Hematopoietic multipotent progenitor cell treated with erythropoietin and hydrocortisone succinate and interleukin-3 and kit ligand, for 15 days (in vitro differentiated cells): ENCODE results near the gene LINC01488.

Source experiments
- DNase-seq: peaks from one replicate; pipeline ENCODE4 v3.0.0-alpha.2; 2015; ENCODE audit warnings: low spot score

Gene LINC01488

DNA sequence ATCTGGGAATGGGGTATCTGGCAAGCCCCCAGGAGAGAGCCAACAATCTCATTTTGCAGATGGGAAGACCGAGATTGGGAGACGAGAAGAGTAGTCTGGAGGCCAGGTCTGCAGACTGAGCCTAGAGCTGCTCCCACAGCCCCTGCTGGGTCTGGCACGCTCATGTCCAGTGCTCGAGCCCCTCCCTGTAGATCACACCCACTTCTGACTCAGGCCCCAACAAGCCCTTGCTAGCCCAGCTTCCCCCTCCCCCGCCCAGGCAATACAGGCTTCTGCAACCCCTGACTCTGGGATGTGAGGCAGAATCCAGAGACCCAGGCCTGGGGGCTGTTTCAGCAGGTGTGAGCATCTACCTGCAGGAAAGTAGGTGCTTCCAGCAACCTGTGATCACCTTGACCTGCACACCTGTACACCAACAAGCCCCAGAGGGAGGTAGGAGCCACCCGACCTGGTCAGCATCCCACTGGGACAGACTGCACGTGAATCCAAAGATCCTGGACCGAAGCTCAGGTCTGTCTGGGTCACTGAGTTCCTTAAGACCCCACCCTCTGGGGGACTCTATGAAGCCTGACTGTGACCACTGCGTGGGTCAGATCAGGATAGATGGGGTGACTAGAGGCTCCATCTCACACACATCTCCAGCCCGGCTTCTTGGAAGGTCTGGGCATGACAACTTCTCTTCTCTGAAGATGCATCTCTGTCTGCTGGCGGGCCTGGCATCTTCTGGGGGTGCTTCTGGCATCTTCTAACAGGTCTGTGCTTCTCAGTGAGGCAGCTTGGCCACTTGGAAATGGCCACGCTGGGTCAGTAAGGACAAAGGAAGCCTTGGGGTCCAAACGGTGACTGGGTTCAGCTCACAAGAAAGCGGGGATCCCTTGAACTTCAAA lies 29.3 kb downstream of the LINC01488 start:
- no peak for DNase-seq

DNA sequence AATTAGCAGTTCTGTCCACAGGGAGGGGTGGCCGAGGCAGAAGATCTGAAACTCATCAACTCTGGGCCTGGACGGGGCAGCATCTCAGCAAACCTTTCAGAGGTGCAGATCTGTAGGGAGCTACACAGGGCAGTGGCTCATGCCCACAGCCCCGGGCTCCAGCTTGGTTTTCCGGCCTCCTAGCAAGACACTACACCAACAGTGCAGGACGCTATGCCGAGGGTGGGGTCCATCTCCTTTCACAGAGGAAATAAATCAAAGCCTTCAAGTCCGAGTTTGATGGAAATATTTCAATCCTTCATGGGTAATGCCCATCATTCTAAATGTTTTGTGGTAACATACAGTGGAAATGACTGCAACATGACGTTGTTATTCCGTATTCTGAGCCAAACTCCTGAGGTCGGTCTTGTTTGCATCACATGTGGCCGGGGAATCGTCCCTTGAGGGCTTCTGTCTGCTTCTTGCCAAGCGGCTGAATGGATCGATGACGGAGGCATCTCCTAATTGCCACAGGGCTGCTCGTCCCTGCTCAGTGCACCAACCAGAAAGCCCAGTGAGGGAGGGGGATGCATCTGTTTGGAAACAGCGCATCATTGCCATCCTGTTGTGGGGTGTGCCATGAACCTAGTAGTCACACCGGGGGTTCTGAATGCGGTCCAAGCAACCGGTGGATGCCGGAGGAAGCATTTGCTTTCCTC lies 30.0 kb downstream of the LINC01488 start:
- DNase-seq = no peak

DNA sequence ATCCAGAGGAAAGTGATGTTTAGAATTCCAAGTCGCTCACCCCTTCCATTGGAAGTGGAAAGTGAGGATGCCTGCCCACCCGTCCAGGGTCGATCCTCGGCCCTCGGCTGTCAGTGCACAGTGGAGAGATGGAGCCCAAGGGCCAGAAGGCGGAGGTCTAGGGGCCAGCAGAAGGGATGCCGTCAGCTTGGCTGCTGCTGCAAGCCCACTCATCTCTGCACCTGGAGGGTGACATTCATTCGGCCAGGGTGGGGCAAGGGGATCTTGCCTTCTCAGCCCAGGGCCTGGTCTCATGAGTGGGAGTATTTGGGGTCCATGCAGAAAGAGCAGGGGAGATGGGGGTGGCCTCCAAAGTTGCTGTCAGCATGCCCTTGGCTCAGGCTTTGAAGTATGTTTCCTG lies 30.7 kb downstream of the LINC01488 start:
- DNase-seq = no peak

DNA sequence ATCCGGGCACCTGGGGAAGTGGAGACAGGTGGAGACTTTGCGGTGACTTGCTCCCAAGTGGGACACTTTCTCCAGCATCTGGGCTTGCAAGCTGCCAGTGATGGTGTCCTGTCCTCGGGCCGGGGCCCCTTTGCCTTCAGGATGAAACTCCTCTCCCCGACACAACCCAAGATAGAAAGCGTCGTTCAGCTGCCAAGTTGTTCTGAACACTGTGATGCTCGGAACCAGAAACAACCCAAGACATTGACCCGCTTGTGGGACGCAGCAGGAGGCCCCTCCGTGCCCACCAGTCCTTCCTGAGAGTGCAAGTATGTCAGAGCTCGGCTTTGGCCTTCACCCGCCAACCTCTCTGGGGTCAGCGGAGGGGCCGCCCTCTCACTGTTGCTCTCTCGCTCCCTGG lies 31.3 kb downstream of the LINC01488 start:
- no peak for DNase-seq

DNA sequence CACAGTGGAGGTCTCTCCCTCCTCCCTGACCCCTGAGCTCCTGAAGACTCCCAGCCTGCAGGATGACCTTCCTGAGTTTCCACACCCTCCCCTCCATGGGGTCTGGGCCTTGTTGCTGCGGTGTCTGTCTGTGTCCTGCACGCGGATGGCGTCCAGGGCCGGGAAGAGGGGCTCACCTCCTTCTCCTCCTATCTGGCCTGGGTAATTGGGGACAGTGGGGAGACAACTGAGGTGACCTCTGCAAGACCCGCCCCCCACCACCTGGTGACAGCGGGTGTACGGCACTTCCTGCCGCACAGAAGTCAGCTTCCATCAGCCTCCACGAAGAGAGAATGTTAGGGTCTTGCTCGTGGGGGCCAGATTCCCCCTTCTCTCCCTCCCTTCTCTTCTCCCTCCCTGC lies 31.7 kb downstream of the LINC01488 start:
- no peak for DNase-seq

DNA sequence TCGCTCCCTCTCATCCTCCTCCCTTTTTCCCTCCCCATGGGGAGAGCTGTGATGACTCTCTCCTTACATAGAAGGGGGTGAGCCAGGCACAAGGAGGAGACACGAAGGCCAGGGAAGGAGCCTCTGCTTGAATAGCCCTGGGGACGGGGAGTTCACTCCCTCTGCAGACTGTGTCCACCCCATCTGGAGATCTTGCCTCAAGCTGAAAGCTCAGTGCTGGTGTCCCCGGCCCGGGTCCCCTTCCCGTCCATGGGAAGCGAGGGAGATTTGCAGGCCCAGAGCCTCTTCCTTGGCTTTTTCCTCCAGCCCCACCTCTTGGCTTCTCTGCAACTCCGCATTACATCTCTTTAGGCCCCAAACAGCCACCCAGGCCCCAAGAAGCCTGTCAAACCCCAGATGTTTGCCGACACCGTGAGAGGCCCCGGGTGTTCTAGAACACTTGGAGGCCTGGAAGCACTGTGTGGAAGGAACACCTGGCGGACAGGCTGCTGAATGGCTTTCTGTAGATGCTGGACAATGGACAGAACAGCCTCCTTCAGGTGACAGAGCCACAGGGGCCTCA lies 32.3 kb downstream of the LINC01488 start:
- no peak for DNase-seq

DNA sequence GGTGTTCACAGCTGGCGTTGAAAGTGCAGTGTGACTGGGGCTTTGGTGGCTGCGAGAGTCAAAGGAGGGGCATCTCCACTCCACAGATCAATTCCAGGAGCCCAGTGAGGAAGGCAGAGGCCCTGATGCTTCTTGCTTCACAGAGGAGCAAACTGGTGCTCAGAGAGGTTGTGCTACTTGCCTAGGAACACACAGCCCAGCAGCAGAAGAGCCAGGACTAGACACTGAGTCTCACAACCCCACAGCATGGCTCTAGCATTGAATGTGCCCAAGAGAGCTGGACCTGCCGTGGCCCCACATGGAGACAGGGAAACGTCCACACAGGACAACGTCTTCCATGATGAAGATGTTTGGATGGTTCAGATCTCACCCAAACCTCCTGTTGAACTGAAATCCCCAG lies 33.3 kb downstream of the LINC01488 start:
- DNase-seq = no peak

DNA sequence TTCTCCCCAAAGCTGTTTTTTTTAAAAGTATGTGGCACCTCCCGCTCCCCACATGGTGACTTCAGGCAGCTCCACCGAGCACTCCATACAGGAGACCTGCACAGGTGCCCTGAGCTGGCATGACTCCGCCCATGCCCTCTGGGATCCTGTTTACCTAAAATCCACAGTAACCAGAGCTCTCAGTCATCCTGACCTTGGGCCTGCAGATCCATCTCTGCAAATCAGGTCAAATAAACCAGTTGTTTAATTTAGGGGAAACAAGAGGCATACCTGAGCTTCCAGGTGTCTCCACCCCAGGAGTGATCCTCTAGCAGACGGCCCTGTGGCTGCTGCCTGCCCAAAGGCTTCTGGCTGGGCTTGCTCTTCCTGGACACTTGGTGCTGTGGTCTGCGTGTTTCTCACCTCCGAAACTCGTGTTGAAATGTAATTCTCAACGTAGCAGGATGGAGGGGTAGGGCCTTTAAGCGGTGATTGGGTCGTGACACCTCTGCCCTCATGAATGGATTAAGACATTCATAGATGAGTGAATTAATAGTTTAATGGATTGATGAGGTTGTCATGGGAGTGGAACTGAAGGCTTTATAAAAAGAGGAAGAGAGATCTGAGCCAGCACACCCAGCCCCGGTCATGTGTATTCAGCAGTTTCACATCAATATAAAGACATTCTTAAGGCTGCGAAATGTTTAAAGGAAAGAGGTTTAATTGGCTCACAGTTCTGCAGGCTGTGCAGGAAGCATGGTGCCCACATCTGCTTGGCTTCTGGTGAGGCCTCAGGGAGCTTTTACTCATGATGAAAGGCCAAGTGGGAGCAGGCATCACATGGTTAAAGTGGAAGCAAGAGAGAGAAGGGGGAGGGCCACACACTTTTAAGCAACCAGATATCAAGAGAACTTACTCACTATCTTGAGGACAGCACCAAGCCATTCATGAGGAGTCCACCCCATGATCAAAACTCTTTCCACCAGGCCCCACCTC lies 34.1 kb downstream of the LINC01488 start:
- no peak for DNase-seq

DNA sequence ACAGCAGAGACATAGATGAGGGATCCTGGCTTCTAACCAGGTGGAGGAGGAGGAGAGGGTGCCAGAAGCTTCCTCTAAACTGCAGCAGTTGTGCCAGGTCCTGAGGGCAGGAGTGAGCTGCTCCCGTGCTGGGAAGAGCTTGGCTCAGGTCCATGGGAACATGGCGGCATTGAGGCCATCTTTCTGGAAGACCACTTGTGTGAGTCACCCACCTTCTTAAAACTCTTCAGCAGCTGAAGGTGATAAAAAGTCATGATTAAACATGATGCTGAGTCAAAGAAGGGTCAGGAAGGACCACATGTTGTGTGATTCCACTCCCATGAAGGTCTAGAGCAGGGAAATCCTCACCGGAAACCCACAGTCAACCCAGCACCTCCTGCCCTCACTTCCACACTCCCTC lies 35.1 kb downstream of the LINC01488 start:
- DNase-seq = no peak

DNA sequence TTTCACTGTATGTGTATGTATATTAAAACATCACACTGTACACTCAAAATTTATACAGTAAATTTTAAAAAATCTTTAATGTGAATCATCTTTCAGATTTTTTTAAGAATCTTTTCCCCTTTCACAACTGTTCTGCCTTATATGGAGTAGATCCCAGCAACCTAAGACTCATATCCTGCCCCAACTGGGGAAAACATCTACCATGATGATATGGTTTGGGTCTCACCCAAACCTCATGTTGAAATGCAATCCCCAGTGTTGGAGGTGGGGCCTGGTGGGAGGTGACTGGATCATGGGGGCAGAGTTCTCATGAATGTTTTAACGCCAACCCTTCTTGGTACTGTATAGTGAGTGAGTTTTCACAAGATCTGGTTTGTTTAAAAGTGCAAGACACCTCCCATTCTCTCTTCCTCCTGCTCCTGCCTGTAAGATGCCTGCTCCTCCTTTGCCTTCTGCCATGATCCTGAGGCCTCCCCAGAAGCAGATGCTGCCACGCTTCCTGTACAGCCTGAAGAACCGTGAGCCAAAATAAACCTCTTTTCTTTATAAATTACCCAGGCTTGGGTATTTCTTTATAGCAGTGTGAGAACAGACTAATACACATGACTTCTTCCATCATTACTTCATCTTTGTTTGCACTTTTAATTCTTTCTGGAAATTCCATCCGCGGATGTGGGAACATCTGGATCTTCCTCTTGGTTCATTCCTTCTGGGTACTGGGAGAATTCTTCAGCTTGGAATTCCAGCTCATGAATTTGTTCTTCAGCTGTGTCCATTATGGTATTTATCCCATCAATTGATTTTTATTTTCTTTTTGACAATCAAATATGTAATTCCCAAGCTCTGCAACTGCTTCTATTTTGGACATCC lies 36.9 kb downstream of the LINC01488 start:
- DNase-seq = no peak

DNA sequence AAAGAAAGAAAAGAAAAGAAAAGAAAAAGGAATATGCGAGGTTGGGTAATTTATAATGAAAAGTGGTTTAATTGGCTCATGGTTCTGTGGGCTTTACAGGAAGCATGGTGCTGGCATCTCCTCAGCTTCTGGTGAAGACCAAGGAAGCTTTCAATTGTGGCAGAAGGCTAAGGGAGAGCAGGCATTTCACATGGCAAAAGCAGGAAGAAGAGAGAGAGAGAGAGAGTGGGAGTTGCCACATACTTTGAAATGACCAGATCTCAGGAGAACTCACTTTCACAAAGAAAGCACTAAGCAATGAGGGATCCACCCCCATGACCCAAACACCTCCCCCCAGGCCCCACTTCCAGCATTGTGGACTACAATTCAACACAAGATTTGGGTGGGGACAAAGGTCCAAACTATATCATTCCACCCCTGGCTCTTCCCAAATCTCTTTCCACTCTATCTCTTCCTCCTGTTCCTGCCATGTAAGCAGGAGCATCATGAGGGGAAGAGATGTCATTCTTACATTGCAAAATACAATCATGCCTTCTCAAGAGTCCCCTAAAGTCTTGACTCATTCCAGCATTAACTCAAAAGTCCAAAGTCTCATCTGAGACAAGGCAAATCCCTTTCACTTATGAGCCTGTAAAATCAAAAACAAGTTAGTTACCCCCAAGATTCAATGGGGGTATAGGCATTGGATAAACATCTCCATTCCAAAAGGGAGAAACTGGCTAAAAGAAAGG lies 38.9 kb downstream of the LINC01488 start:
- DNase-seq = no peak

DNA sequence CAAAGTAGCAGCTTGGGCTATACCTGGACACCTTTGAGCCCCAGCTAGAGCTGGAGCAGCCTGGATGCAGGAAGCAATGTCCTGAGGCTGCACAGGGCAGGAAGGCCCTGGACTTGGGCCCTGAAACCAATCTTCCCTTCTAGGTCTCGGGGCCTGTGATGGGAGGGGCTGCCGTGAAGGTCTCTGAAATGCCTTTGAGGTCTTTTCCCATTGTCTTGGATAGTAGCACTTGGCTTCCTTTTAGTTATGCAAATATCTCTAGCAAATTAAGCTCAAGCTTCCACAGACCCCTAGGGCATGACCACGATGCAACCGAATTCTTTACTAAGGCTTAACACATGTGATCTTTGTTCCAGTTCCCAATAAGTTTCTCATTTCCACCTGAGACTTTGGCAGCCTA lies 40.0 kb downstream of the LINC01488 start:
- no peak for DNase-seq

DNA sequence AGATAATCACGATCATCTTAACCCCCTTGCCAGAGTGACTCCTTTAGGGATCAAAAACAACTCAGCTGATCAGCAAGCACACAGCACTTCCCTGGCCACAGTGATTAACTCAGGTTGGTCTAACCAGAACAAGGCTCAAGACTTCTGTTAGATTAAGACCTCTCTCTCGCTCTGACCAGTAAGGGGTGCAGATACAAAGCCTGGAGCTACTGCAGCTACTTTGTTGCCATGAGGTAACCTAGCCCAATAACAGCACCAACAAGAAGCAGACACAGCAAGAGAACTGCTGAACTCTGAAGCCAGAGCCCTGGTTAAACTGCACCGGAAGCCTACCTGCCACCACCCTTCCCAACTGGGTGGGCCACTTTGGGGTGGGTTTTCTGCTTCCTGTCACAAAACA lies 42.0 kb downstream of the LINC01488 start:
- DNase-seq = no peak

DNA sequence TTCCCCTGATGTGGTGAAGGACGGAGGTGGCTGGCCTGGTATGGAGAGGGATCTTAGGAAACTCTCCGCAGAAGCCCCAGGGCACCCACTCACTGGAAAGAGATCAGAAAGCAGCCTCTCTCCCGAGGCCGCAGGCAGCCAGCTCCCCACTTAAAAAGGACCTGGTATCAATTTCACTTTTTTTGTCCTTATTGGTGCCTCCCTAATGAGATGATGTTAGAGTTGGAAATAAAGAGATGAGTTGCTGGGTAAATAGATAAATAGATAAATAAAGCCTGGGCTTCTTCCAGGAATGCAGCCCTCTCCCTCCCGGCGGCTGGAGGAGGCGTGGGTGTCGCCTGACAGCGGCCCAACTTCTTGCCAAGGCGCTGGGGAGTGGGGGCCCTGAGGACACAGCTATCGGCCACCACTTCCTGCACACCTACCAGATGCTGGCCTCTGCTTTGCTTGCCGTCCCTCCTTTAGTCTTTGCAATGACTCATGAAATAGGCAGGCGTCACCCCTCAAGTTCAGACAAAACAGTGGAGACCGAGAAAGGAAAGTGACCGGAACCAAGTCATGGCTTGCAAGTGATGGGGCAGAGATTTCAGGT lies 42.9 kb downstream of the LINC01488 start:
- no peak for DNase-seq

DNA sequence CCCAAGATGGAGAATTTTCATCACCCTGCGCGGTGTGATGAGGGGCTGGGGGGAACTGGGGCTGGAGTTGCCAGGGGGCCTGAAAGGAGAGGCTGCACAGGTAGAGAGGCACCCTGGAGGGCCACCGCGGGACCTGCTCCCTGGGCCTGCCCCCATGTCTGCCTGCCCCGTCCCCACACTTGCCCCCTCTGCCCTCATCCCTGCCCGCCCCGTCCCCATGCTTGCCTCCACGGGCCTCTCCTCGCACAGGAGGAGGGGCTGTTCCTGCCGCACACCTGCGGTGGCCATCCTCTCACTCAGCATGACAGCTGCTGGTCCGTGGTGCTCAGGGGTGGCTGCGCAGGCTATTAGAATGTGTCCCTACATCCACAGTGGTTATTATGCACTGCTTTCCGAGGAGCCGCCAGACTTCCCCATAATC lies 43.5 kb downstream of the LINC01488 start:
- no peak for DNase-seq

DNA sequence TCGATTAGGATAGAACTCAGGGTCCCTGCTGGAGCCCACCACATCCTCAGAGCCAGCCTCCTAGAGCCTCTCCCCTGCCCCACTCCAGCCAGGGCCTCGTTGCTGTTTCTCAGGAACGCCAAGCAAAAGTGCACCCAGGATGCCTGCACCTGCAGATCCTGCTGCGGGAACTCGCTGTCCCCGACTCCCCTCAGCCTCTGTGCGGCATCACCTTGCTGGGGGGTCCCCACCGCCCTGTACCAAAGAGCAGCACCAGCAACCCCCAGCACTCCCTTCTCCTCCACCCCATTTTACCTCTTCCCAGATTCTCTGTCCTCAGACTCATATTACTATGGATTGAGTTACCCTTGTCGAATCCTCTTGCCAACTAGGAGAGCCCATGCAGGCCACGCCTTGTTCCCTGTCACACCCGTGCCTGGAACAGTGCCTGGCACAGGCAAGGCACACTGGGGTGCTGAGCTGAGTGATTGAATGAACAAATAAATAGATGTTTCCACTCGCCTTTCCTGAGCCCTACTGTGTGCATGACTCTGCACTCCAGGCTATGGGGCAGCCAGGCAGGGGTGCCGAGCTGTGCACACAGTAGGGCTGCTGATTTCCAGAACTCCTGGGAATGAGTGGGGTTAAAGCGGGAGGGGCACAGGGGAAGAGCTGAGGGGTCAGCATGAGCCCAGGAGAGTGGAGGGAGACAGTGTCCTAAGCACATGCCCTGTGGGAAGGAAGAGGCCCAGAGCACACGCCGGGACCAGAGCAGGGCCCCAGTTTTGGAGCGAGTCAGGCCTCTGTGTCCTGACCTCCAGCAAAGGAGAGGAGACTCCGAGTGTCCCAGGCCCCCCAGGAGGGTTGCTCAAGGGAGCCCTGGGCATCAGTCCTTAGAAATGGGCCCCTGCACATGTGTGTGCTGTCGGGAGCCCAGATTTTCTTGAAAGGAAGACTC lies 44.3 kb downstream of the LINC01488 start:
- DNase-seq = no peak

DNA sequence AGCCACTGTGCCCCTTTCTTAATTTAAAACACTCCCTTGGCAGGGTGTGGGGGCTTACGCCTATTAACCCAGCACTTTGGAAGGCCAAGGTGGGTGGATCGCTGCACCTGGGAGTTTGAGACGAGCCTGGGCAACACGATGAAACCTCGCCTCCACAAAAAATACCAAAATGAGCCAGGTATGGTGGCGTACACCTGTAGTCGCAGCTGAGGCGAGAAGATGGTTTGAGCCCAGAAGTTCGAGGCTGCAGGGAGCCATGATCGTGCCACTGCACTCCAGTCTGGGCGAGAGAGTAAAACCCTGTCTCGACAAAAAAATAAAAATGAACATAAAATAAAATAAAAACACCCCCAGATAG lies 45.0 kb downstream of the LINC01488 start:
- DNase-seq = no peak

DNA sequence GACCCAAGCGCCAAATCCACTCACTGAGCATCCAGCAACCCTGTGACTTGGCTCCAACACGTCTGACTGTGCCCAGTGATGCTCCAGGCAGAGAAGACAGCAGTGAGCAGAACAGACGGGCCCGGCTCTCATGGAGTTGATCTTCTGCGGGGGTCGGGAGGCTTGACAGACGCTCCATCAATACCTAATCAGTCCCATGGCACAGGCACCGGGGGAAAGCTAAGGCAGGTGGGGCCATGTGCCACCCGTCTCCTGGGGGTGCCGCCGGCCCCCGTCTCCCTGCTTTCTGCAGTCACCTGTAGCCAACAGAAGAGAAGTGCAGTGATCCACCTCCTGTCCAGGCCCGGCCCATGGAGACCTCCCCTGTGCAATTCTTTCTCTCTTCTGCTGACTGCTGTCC lies 47.5 kb downstream of the LINC01488 start:
- no peak for DNase-seq
